CD4-positive, alpha-beta T cell (primary cell): Measurements from ENCODE around the gene ASB4. TPM values are rescaled to one million over a fixed set of nuclear protein-coding genes. Genes with fewer than 3 reads are reported as not detected.

Experiments
- ATAC-seq: fragments of 200-7000 bp; cut with Tn5 transposase; one replicate; pipeline ENCODE4 v1.10.0; 2022; ENCODE audit warnings: mild to moderate bottlenecking; ENCODE audit not compliant: poor library complexity
- CTCF ChIA-PET: fragments of 350-600 bp; sonication (Branson Sonifier 250); formaldehyde crosslinking; loops from one replicate; lab custom pipeline; 2021; ENCODE audit warnings: antibody characterized with exemption, inconsistent platforms; lab: Charles Lee
- POLR2A ChIA-PET: fragments of 350-600 bp; sonication (Branson Sonifier 250); formaldehyde crosslinking; loops from one replicate; lab custom pipeline; 2021; ENCODE audit warnings: antibody characterized with exemption, inconsistent platforms; lab: Charles Lee
- DNase-seq, 14 experiments: peaks; one replicate each; pipeline ENCODE4 v3.0.0-alpha.2; 2013 to 2020; ENCODE audit warnings: mixed read lengths in 2 of 14
- H3K27ac ChIP-seq, 2 donors: one replicate each; pipeline versions ENCODE4 v1.5.1 to v1.7.0; 2013; ENCODE audit warnings: low read length in 2 of 2, low read depth in 1 of 2, mild to moderate bottlenecking in 1 of 2
- H3K27me3 ChIP-seq, 2 experiments: 1 replicate in 1 of 2; 2 replicates in 1 of 2; pipeline versions ENCODE4 v1.6.1 to v1.7.0; 2013; ENCODE audit warnings: low read length in 2 of 2, control low read depth in 1 of 2, mild to moderate bottlenecking in 1 of 2, moderate library complexity in 1 of 2; ENCODE audit not compliant: insufficient read depth in 2 of 2, control insufficient read depth in 1 of 2
- H3K36me3 ChIP-seq: one replicate; pipeline ENCODE4 v1.6.1; 2013; ENCODE audit warnings: low read length, control low read depth; ENCODE audit not compliant: insufficient read depth
- H3K4me1 ChIP-seq: one replicate; pipeline ENCODE4 v1.6.1; 2013; ENCODE audit warnings: low read length, control low read depth; ENCODE audit not compliant: insufficient read depth
- H3K4me3 ChIP-seq: one replicate; pipeline ENCODE4 v1.5.1; 2013; ENCODE audit warnings: mild to moderate bottlenecking, low read length, moderate library complexity
- H3K9me3 ChIP-seq, 2 experiments: 1 replicate in 1 of 2; 2 replicates in 1 of 2; pipeline versions ENCODE4 v1.6.1 to v1.7.0; 2013; ENCODE audit warnings: low read length in 2 of 2, mild to moderate bottlenecking in 2 of 2, control low read depth in 1 of 2, moderate library complexity in 1 of 2; ENCODE audit not compliant: control insufficient read depth in 1 of 2, insufficient read depth in 1 of 2
- H3K27ac Mint-ChIP-seq: one replicate; pipeline ENCODE4 v1.8.0; 2020; ENCODE audit warnings: mixed read lengths
- H3K27me3 Mint-ChIP-seq: one replicate; pipeline ENCODE4 v1.8.0; 2021; ENCODE audit warnings: mixed read lengths
- H3K36me3 Mint-ChIP-seq: one replicate; pipeline ENCODE4 v1.8.0; 2021; ENCODE audit warnings: low read depth, mixed read lengths
- H3K4me1 Mint-ChIP-seq: one replicate; pipeline ENCODE4 v1.8.0; 2021; ENCODE audit warnings: low read depth, mixed read lengths
- H3K4me3 Mint-ChIP-seq: one replicate; pipeline ENCODE4 v1.8.0; 2020; ENCODE audit warnings: mild to moderate bottlenecking, mixed read lengths
- H3K9me3 Mint-ChIP-seq: one replicate; pipeline ENCODE4 v1.8.0; 2020; ENCODE audit warnings: mixed read lengths
- CTCF ChIP-seq: fragments of 200-600 bp; IDR thresholded peaks from one replicate; pipeline ENCODE4 v1.8.0; 2022; ENCODE audit warnings: antibody characterized with exemption, mild to moderate bottlenecking
- intact Hi-C, 2 experiments: fragments of 100-400 bp; cut with DNase I in 1 of 2; cut with micrococcal nuclease in 1 of 2; formaldehyde crosslinking; loops; one replicate each; pipeline versions ENCODE4 v1.15.1 to v1.9.0; 2023 to 2025; cut with DNase I, micrococcal nuclease
- total RNA-seq, 174 experiments: library from RNA in 2 of 174; stranded (reverse) in 2 of 174; gene quantifications; one replicate each; pipeline ENCODE4 v1.2.3 and lab custom pipeline; 2021 to 2026

The ASB4 gene
- total RNA-seq, 2 experiments from 2014 or later, result not detected

- no peak overlapping the region for H3K27ac ChIP-seq
- H3K4me3 ChIP-seq, result no peak overlapping the region
- H3K27me3 ChIP-seq, result no peaks in the 10 kb centered on the region
- no peaks in the 10 kb centered on the region for H3K9me3 ChIP-seq
- POLR2A ChIA-PET, result no interaction called here
- Mint-ChIP-seq H3K36me3 (no peaks in the 10 kb centered on the region), H3K9me3 (no peaks in the 10 kb centered on the region), H3K4me1 (no peaks in the 10 kb centered on the region), H3K27me3 (peaks cover 15% of the 10 kb centered on the region), H3K4me3 (no peak overlapping the region), H3K27ac (no peak overlapping the region)
- intact Hi-C loops, result no loop called here
- H3K4me1 ChIP-seq, result no peaks in the 10 kb centered on the region
- no peak for TF ChIP-seq CTCF
- DNase-seq (no peak), ATAC-seq (no peak)
- CTCF ChIA-PET, result no interaction called here
- no peaks in the 10 kb centered on the region for H3K36me3 ChIP-seq
These were observed 59.9 kb downstream of the ASB4 start for GRCh38 chr7:95545673-95546072.

- Histone ChIP-seq H3K4me3 (no peak overlapping the region), H3K36me3 (no peaks in the 10 kb centered on the region), H3K9me3 (no peaks in the 10 kb centered on the region), H3K4me1 (no peaks in the 10 kb centered on the region), H3K27me3 (no peaks in the 10 kb centered on the region), H3K27ac (no peak overlapping the region)
- Mint-ChIP-seq H3K4me1 (no peaks in the 10 kb centered on the region), H3K36me3 (no peaks in the 10 kb centered on the region), H3K27ac (no peak overlapping the region), H3K4me3 (no peak overlapping the region), H3K9me3 (no peaks in the 10 kb centered on the region), H3K27me3 (peaks cover 15% of the 10 kb centered on the region)
- TF ChIP-seq CTCF, result no peak
- intact Hi-C loops, result no loop called here
- ChIA-PET CTCF (no interaction called here), POLR2A (no interaction called here)
- no peak for ATAC-seq
- no peak for DNase-seq
These were observed 60.9 kb downstream of the ASB4 start for GRCh38 chr7:95546647-95547046.

GRCh38 chr7:95547361-95548348, 61.9 kb downstream of the ASB4 start:
- POLR2A ChIA-PET, result no interaction called here
- H3K4me3 ChIP-seq, result no peak overlapping the region
- H3K36me3 ChIP-seq, result no peaks in the 10 kb centered on the region
- H3K9me3 ChIP-seq, result peaks cover 0 to 6% of the 10 kb centered on the region in 2 experiments
- Mint-ChIP-seq H3K27ac (no peak overlapping the region), H3K4me1 (no peaks in the 10 kb centered on the region), H3K9me3 (no peaks in the 10 kb centered on the region), H3K27me3 (peaks cover 15% of the 10 kb centered on the region), H3K4me3 (no peak overlapping the region), H3K36me3 (no peaks in the 10 kb centered on the region)
- no peak for TF ChIP-seq CTCF
- no peaks in the 10 kb centered on the region for H3K4me1 ChIP-seq
- DNase-seq (no peak), ATAC-seq (no peak)
- H3K27ac ChIP-seq, result no peak overlapping the region
- intact Hi-C loops, result no loop called here
- H3K27me3 ChIP-seq, result no peaks in the 10 kb centered on the region
- CTCF ChIA-PET, result no interaction called here
